Measurements from ENCODE around the gene GRIPAP1.

Gene GRIPAP1

DNA sequence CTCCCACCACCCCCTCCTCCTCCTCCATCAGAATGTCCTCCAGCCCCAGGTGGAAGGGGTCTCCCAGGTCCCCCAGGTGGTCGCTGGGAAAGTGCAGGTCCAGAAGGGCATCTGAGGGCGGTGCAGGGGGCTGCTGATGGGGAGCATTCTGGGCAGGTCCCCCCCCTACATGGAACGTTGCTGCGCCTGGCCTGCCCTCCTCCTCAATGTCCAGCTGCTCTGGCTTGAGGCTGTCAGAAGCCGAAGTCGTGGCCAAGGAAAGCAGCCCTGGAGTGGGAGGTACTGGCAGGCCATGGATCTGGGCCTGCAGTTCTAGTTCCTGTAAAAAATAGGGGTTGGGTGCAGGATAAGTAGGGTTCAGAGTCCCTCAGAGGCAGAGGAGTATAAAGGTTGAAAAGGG, 28.2 kb upstream of the GRIPAP1 start:
- no peaks in the 10 kb centered on the region for H3K9me3 ChIP-seq (ENCODE audit: control insufficient read depth, low read length)
- no peak overlapping the region for H3K4me2 ChIP-seq (ENCODE audit: low read length)
- H3K79me2 ChIP-seq: no peaks in the 10 kb centered on the region
- no peaks in the 10 kb centered on the region for H3K36me3 ChIP-seq (ENCODE audit: control insufficient read depth, insufficient read depth, low read length)
- H2AFZ ChIP-seq: no peak overlapping the region
- H3K4me3 ChIP-seq (ENCODE audit: low read depth, low read length): no peak overlapping the region
- H3K9ac ChIP-seq: no peak overlapping the region
- no peaks in the 10 kb centered on the region for H3K27me3 ChIP-seq (ENCODE audit: control insufficient read depth, insufficient read depth, low read length)
- no peaks in the 10 kb centered on the region for H3K4me1 ChIP-seq
- TF ChIP-seq, protein P1, sequence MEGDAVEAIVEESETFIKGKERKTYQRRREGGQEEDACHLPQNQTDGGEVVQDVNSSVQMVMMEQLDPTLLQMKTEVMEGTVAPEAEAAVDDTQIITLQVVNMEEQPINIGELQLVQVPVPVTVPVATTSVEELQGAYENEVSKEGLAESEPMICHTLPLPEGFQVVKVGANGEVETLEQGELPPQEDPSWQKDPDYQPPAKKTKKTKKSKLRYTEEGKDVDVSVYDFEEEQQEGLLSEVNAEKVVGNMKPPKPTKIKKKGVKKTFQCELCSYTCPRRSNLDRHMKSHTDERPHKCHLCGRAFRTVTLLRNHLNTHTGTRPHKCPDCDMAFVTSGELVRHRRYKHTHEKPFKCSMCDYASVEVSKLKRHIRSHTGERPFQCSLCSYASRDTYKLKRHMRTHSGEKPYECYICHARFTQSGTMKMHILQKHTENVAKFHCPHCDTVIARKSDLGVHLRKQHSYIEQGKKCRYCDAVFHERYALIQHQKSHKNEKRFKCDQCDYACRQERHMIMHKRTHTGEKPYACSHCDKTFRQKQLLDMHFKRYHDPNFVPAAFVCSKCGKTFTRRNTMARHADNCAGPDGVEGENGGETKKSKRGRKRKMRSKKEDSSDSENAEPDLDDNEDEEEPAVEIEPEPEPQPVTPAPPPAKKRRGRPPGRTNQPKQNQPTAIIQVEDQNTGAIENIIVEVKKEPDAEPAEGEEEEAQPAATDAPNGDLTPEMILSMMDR (IDR thresholded peaks at IDR 0.05): no peak
- H3K27ac ChIP-seq: no peak overlapping the region

DNA sequence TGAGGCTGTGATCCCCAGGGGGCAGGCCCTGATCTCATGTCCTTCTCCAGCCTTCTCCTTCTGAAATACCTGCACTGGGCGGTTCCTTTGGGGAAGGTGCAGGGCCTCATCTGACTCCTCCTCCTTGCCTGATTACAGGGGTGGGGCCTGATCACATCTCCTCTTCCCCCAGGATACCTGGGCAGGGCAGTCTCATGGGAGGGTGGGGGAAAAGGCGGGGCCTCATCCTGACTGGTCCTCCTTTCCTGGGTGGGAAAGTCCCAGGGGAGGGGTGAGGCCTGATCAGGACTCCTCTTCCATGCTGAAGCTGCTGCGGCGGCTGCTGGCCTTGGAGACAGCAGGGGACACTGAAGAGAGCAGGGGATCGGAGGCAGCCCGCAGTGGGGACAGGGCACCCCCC, 27.8 kb upstream of the GRIPAP1 start:
- H2AFZ ChIP-seq: no peak overlapping the region
- no peak overlapping the region for H3K9ac ChIP-seq
- H3K27ac ChIP-seq: no peak overlapping the region
- H3K9me3 ChIP-seq (ENCODE audit: control insufficient read depth, low read length): no peaks in the 10 kb centered on the region
- H3K79me2 ChIP-seq: no peaks in the 10 kb centered on the region
- no peak overlapping the region for H3K4me2 ChIP-seq (ENCODE audit: low read length)
- TF ChIP-seq, protein P1 (IDR thresholded peaks at IDR 0.05): no peak
- H3K4me1 ChIP-seq: no peaks in the 10 kb centered on the region
- no peak overlapping the region for H3K4me3 ChIP-seq (ENCODE audit: low read depth, low read length)
- no peaks in the 10 kb centered on the region for H3K36me3 ChIP-seq (ENCODE audit: control insufficient read depth, insufficient read depth, low read length)
- no peaks in the 10 kb centered on the region for H3K27me3 ChIP-seq (ENCODE audit: control insufficient read depth, insufficient read depth, low read length)

DNA sequence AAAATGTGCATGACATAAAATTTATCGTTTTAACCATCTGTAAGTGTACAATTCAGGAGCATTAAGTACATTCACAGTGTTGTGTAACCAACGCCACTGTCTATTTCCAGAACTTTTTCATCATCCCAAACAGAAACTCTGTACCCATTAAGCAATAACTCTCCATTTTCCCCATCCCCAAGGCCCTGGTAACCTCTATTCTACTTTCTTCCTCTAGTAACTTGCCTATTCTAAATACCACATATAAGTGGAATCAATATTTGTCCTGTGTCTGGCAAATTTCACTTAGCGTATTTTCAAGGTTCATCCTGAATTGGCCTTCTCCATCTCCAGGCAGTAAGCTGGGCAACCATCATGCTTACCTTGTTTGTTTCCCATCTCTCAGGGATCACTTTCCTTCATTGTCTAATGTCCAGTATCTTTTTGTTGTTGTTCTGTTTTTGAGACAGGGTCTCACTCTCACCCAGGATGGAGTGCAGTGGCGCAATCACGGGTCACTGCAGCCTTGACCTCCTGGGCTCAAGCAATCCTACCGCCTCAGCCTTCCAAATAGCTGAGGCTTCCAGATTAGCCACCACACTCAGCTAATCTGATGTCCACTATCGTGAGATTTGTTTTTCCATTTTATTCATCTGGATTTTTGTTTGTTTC, 17.7 kb upstream of the GRIPAP1 start:
- H3K27me3 ChIP-seq (ENCODE audit: control insufficient read depth, insufficient read depth, low read length): no peaks in the 10 kb centered on the region
- no peak overlapping the region for H2AFZ ChIP-seq
- H3K27ac ChIP-seq: no peak overlapping the region
- H3K36me3 ChIP-seq (ENCODE audit: control insufficient read depth, insufficient read depth, low read length): no peaks in the 10 kb centered on the region
- H3K4me3 ChIP-seq (ENCODE audit: low read depth, low read length): no peak overlapping the region
- H3K4me1 ChIP-seq: no peaks in the 10 kb centered on the region
- no peaks in the 10 kb centered on the region for H3K79me2 ChIP-seq
- no peaks in the 10 kb centered on the region for H3K9me3 ChIP-seq (ENCODE audit: control insufficient read depth, low read length)
- no peak overlapping the region for H3K9ac ChIP-seq
- TF ChIP-seq, protein P1 (IDR thresholded peaks at IDR 0.05): no peak
- H3K4me2 ChIP-seq (ENCODE audit: low read length): no peak overlapping the region

DNA sequence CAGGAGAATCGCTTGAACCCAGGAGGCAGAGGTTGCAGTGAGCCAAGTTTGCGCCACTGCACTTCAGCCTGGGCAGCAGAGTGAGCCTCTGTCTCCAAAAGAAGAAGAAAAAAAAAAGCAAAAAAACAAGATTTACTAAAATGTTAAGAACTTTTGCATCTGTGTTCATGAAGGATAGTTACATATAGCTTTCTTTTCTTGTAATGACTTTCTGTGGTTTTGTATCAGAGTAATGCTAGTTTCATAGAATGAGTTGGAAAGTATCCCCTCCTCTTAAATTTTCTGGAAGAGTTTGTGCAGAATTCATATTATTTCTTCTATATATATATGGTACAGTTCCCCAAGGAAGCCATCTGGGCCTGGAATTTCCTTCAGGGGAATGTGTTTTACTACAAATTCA, 17.0 kb upstream of the GRIPAP1 start:
- Histone ChIP-seq H3K4me3 (ENCODE audit: low read depth, low read length) (no peak overlapping the region), H2AFZ (no peak overlapping the region), H3K27ac (no peak overlapping the region), H3K9me3 (ENCODE audit: control insufficient read depth, low read length) (no peaks in the 10 kb centered on the region), H3K79me2 (no peaks in the 10 kb centered on the region), H3K36me3 (ENCODE audit: control insufficient read depth, insufficient read depth, low read length) (no peaks in the 10 kb centered on the region), H3K4me1 (no peaks in the 10 kb centered on the region), H3K4me2 (ENCODE audit: low read length) (no peak overlapping the region), H3K9ac (no peak overlapping the region), H3K27me3 (ENCODE audit: control insufficient read depth, insufficient read depth, low read length) (no peaks in the 10 kb centered on the region)
- TF ChIP-seq, protein P1 (IDR thresholded peaks at IDR 0.05): no peak

DNA sequence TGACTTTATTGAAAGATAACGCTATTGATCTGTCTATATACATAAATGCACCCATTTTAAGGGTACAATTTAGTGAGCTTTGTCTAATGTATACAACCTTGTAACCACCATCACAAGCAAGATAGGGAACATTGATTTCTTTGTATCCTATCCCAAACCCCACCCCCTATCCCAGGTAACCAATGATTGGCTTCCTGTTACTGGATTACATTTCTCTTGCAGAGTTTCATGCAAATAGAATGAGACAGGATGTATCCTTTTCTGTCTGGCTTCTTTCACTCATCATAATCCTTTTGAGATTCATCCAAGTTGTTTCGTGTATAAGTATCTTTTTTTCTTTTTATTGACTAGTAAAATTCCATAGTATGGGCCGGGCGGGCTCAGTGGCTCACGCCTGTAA, 1.6 kb upstream of the GRIPAP1 start:
- Histone ChIP-seq H3K9me3 (ENCODE audit: control insufficient read depth, low read length) (no peaks in the 10 kb centered on the region), H3K27me3 (ENCODE audit: control insufficient read depth, insufficient read depth, low read length) (no peaks in the 10 kb centered on the region), H3K79me2 (peaks cover 2% of the 10 kb centered on the region), H3K4me2 (ENCODE audit: low read length) (no peak overlapping the region), H3K9ac (no peak overlapping the region), H3K36me3 (ENCODE audit: control insufficient read depth, insufficient read depth, low read length) (no peaks in the 10 kb centered on the region), H3K27ac (no peak overlapping the region), H3K4me3 (ENCODE audit: low read depth, low read length) (no peak overlapping the region), H2AFZ (no peak overlapping the region), H3K4me1 (no peaks in the 10 kb centered on the region)
- TF ChIP-seq, protein P1 (IDR thresholded peaks at IDR 0.05): no peak
